Endothelial cell of umbilical vein (primary cell): ENCODE measurements around the gene ZNF791. TPM values are rescaled to one million over a fixed set of nuclear protein-coding genes. Genes with fewer than 3 reads are reported as not detected.

Experiments
- BruUV-seq: library from RNA; stranded (reverse); fragments of 400-500 nt; replicated peaks from 2 replicates; lab custom pipeline; 2021; lab: Mats Ljungman, UMichigan
- CTCF ChIA-PET: fragments of 300-600, 350-600 bp; sonication (Branson Sonifier 250); formaldehyde crosslinking; loops from one replicate; lab custom pipeline; 2021; ENCODE audit warnings: antibody characterized with exemption, inconsistent platforms; lab: Charles Lee
- POLR2A ChIA-PET: fragments of 300-600, 350-600 bp; sonication (Branson Sonifier 250); formaldehyde crosslinking; loops from one replicate; lab custom pipeline; 2021; ENCODE audit warnings: antibody characterized with exemption, inconsistent platforms; lab: Charles Lee
- DNase-seq: peaks from one replicate; pipeline ENCODE4 v3.0.0-alpha.2; 2011; ENCODE audit warnings: low read depth, low spot score
- FAIRE-seq: peaks from 2 replicates; lab custom pipeline; 2011; peaks lifted over from hg19 to GRCh38; lab: Jason Lieb, UNC
- H2AFZ ChIP-seq: 2 replicates; pipeline ENCODE4 v1.6.0; 2012; ENCODE audit warnings: low read depth, low read length, control low read depth, inconsistent platforms
- H3K27ac ChIP-seq: 2 replicates; pipeline ENCODE4 v1.5.1; 2011; ENCODE audit warnings: low read depth, mild to moderate bottlenecking, control low read depth, low read length, moderate library complexity; ENCODE audit not compliant: insufficient read depth
- H3K27me3 ChIP-seq, 2 experiments: 2 replicates each; pipeline versions ENCODE4 v1.6.0 to v1.6.1; 2011; ENCODE audit warnings: low read length in 2 of 2, mixed read lengths in 1 of 2; ENCODE audit not compliant: control insufficient read depth in 2 of 2, insufficient read depth in 2 of 2
- H3K36me3 ChIP-seq, 2 experiments: 2 replicates in 1 of 2; 3 replicates in 1 of 2; pipeline ENCODE4 v1.5.1; 2011; ENCODE audit warnings: low read length in 2 of 2, mild to moderate bottlenecking in 1 of 2, moderate library complexity in 1 of 2; ENCODE audit not compliant: control insufficient read depth in 2 of 2, insufficient read depth in 2 of 2; ENCODE audit errors: extremely low read depth in 1 of 2
- H3K4me1 ChIP-seq: 3 replicates; pipeline ENCODE4 v1.5.1; 2011; ENCODE audit warnings: mild to moderate bottlenecking, low read length; ENCODE audit not compliant: control insufficient read depth, insufficient read depth; ENCODE audit errors: extremely low read depth
- H3K4me2 ChIP-seq: 2 replicates; pipeline ENCODE4 v1.6.1; 2011; ENCODE audit warnings: low read length, control low read depth, mixed read lengths; ENCODE audit not compliant: insufficient read depth
- H3K4me3 ChIP-seq, 3 experiments: fragments of 200-600 bp in 1 of 3; sonication (generic), shearing (Covaris generic) in 1 of 3; replicated peaks in 1 of 3; 2 replicates each; pipeline ENCODE4 v1.5.1; 2011 to 2016; ENCODE audit warnings: control low read depth in 3 of 3, low read length in 3 of 3, mild to moderate bottlenecking in 2 of 3, inconsistent platforms in 1 of 3, low read depth in 1 of 3, moderate library complexity in 1 of 3; ENCODE audit not compliant: insufficient read depth in 1 of 3
- H3K79me2 ChIP-seq: 2 replicates; pipeline ENCODE4 v1.6.0; 2012; ENCODE audit warnings: low read length, inconsistent platforms; ENCODE audit not compliant: control insufficient read depth, insufficient read depth
- H3K9ac ChIP-seq: replicated peaks from 2 replicates; pipeline ENCODE3; 2011; ENCODE audit warnings: low read length, control low read depth; ENCODE audit not compliant: insufficient read depth; ENCODE audit errors: extremely low read depth
- H3K9me1 ChIP-seq: replicated peaks from 3 replicates; pipeline ENCODE4 v1.6.0; 2011; ENCODE audit warnings: mild to moderate bottlenecking, low read length; ENCODE audit not compliant: control insufficient read depth, insufficient read depth; ENCODE audit errors: extremely low read depth
- H3K9me3 ChIP-seq: replicated peaks from 2 replicates; pipeline ENCODE4 v1.5.1; 2012; ENCODE audit warnings: low read length, inconsistent platforms; ENCODE audit not compliant: control insufficient read depth, insufficient read depth
- H4K20me1 ChIP-seq: replicated peaks from 2 replicates; pipeline ENCODE3; 2011; ENCODE audit warnings: mild to moderate bottlenecking, low read length; ENCODE audit not compliant: control insufficient read depth, insufficient read depth; ENCODE audit errors: extremely low read depth
- EZH2 ChIP-seq: IDR thresholded peaks from 2 replicates; pipeline ENCODE4 v1.6.1; 2012; ENCODE audit warnings: borderline replicate concordance, low read depth, mild to moderate bottlenecking, moderate library complexity, low read length, inconsistent platforms; ENCODE audit not compliant: severe bottlenecking
- FOS ChIP-seq: IDR thresholded peaks from 2 replicates; pipeline ENCODE4 v1.6.1; 2011; ENCODE audit warnings: mild to moderate bottlenecking, low read length, moderate library complexity, borderline replicate concordance; ENCODE audit not compliant: insufficient read depth
- GATA2 ChIP-seq: IDR thresholded peaks from 2 replicates; pipeline ENCODE4 v1.7.0; 2011; ENCODE audit warnings: low read depth, mild to moderate bottlenecking, moderate library complexity, mixed read lengths, low read length; ENCODE audit not compliant: insufficient read length, insufficient read depth
- JUN ChIP-seq: IDR thresholded peaks from 2 replicates; pipeline ENCODE4 v1.6.1; 2011; ENCODE audit warnings: borderline replicate concordance, low read depth; ENCODE audit not compliant: insufficient read length, insufficient read depth
- dilution Hi-C: fragments of 300-500 bp; cut with MboI; formaldehyde crosslinking; loops from one replicate; pipeline ENCODE4 v1.15.0; 2019; ENCODE audit warnings: low sequenced_read_pairs; ENCODE audit not compliant: extremely low pct_ligation_motif_present
- intact Hi-C: fragments of 100-400 bp; cut with micrococcal nuclease; formaldehyde crosslinking; loops from one replicate; pipeline ENCODE4 v1.10.0; 2022
- polyA plus RNA-seq, 4 experiments: library from polyadenylated mRNA; depleted of rRNA in 3 of 4; stranded (reverse) in 3 of 4; unstranded in 1 of 4; fragments of >200 nt; gene quantifications; 2 replicates each; pipeline versions ENCODE4 v1.2.1 to v1.2.3, GENCODE V29; 2011 to 2012; ENCODE audit warnings: missing spikeins in 1 of 4
- total RNA-seq: library from RNA; stranded (reverse); gene quantifications from 2 replicates; pipeline ENCODE4 v1.2.3, GENCODE V29; 2021
- TF ChIP-seq, protein P1 (sequence below): IDR thresholded peaks from 2 replicates; pipeline ENCODE4 v1.6.1; 2011; ENCODE audit not compliant: insufficient read depth, insufficient read length
- TF ChIP-seq, protein P2 (sequence below), 2 donors: IDR thresholded peaks; 1 replicate in 1 of 2; 2 replicates in 1 of 2; pipeline ENCODE4 v1.5.1; 2011; ENCODE audit warnings: low read length in 2 of 2, mild to moderate bottlenecking in 2 of 2, moderate library complexity in 2 of 2, control low read depth in 1 of 2, inconsistent platforms in 1 of 2, low read depth in 1 of 2; ENCODE audit not compliant: insufficient read depth in 1 of 2; ENCODE audit errors: extremely low read depth in 1 of 2

ZNF791 gene
- total and polyA plus RNA-seq, 2 donors (not counting 3 experiments of a cell fraction or from before 2014, with no cell fraction given), result 8.3 to 21.8 TPM

DNA sequence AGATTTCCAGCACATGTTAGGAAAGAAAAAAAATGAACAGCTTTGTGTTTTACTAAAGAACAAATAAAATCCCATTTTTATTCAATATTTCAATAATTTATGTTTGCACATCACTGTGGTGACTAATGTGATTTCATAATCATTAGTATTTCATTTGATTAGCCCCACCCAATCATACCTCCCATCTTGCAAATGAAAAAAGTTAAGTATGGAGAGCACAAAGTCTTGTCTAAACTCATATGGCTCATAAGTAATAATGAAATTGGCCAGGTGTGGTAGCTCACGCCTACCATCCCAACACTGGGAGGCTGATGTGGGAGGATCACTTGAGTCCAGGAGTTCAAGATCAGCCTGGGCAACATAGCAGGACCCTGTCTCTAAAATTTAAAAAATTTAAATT lies 3.9 kb upstream of the ZNF791 start:
- BruUV-seq, result no TSS peak
- H3K36me3 ChIP-seq, result peaks cover 0 to 7% of the 10 kb centered on the region in 2 experiments
- dilution Hi-C loops (no loop called here), intact Hi-C loops (no loop called here)
- no peaks in the 10 kb centered on the region for H3K9me3 ChIP-seq
- no peak overlapping the region for H3K4me2 ChIP-seq
- H3K27ac ChIP-seq, result no peak overlapping the region
- H3K79me2 ChIP-seq, result peaks cover 12% of the 10 kb centered on the region
- H3K4me3 ChIP-seq, result no peak overlapping the region
- no peaks in the 10 kb centered on the region for H4K20me1 ChIP-seq
- no peak overlapping the region for H2AFZ ChIP-seq
- TF ChIP-seq, protein P1, sequence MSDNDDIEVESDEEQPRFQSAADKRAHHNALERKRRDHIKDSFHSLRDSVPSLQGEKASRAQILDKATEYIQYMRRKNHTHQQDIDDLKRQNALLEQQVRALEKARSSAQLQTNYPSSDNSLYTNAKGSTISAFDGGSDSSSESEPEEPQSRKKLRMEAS, result no peak
- TF ChIP-seq JUN (no peak), GATA2 (no peak), EZH2 (no peak), FOS (no peak)
- TF ChIP-seq, protein P2, sequence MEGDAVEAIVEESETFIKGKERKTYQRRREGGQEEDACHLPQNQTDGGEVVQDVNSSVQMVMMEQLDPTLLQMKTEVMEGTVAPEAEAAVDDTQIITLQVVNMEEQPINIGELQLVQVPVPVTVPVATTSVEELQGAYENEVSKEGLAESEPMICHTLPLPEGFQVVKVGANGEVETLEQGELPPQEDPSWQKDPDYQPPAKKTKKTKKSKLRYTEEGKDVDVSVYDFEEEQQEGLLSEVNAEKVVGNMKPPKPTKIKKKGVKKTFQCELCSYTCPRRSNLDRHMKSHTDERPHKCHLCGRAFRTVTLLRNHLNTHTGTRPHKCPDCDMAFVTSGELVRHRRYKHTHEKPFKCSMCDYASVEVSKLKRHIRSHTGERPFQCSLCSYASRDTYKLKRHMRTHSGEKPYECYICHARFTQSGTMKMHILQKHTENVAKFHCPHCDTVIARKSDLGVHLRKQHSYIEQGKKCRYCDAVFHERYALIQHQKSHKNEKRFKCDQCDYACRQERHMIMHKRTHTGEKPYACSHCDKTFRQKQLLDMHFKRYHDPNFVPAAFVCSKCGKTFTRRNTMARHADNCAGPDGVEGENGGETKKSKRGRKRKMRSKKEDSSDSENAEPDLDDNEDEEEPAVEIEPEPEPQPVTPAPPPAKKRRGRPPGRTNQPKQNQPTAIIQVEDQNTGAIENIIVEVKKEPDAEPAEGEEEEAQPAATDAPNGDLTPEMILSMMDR (IDR thresholded peaks at IDR 0.05; ENCODE audit: extremely low read depth in 1 of 2, insufficient read depth in 1 of 2, low read depth in 1 of 2, low read length in 2 of 2), result no peak
- H3K9me1 ChIP-seq, result no peaks in the 10 kb centered on the region
- peaks cover 9% of the 10 kb centered on the region for H3K4me1 ChIP-seq
- H3K9ac ChIP-seq, result no peak overlapping the region
- FAIRE-seq (no peak), DNase-seq (no peak)
- CTCF ChIA-PET, result no interaction called here
- no peaks in the 10 kb centered on the region for H3K27me3 ChIP-seq
- POLR2A ChIA-PET, result no interaction called here
